Upper lobe of left lung (tissue), 6 donors: Measurements from ENCODE around the gene TPP2. TPM values are rescaled to one million over a fixed set of nuclear protein-coding genes. Genes with fewer than 3 reads are reported as not detected.

Experiments used
- ATAC-seq, 2 donors: fragments of 200-7000 bp; cut with Tn5 transposase; one replicate each; pipeline ENCODE4 v1.9.1; 2022; ENCODE audit warnings: mild to moderate bottlenecking in 2 of 2, moderate library complexity in 2 of 2; ENCODE audit not compliant: low FRiP score in 2 of 2
- DNase-seq, 2 donors: peaks; one replicate each; pipeline ENCODE4 v3.0.0-alpha.2; 2019 to 2020
- H3K27ac ChIP-seq, 4 donors: fragments of 200-600 bp; sonication (generic); one replicate each; pipeline ENCODE4 v1.5.1; 2016 to 2019
- H3K27me3 ChIP-seq, 4 donors: fragments of 200-600 bp; sonication (generic); one replicate each; pipeline ENCODE4 v1.5.1; 2017 to 2019
- H3K36me3 ChIP-seq, 4 donors: fragments of 200-600 bp; sonication (generic); one replicate each; pipeline ENCODE4 v1.5.1; 2016 to 2019
- H3K4me1 ChIP-seq, 4 donors: fragments of 200-600 bp; sonication (generic); one replicate each; pipeline ENCODE4 v1.5.1; 2018 to 2019
- H3K4me3 ChIP-seq, 4 donors: fragments of 200-600 bp; sonication (generic); one replicate each; pipeline ENCODE4 v1.5.1; 2017 to 2019; ENCODE audit warnings: mild to moderate bottlenecking in 2 of 4, moderate library complexity in 1 of 4
- H3K9me3 ChIP-seq, 4 donors: fragments of 200-600 bp; sonication (generic); one replicate each; pipeline ENCODE4 v1.5.1; 2018 to 2019
- EP300 ChIP-seq, 4 donors: sonication (generic); formaldehyde crosslinking; IDR thresholded peaks; one replicate each; pipeline ENCODE4 v1.5.1; 2017; ENCODE audit warnings: antibody characterized with exemption in 4 of 4, control low read depth in 2 of 4
- POLR2A ChIP-seq, 4 donors: fragments of 450-650 bp; IDR thresholded peaks; one replicate each; pipeline ENCODE4 v1.5.1; 2016 to 2017; ENCODE audit warnings: antibody characterized with exemption in 4 of 4, mild to moderate bottlenecking in 2 of 4
- POLR2AphosphoS5 ChIP-seq, 2 donors: sonication (generic); formaldehyde crosslinking; IDR thresholded peaks; one replicate each; pipeline ENCODE4 v1.5.1; 2017; ENCODE audit warnings: antibody characterized with exemption in 2 of 2
- WGBS, 2 donors: methylation state at CpG; one replicate each; pipeline ENCODE4 v1.1.5; 2017 to 2018; 5-methylcytosine and 5-hydroxymethylcytosine counted together
- total RNA-seq, 6 donors: library from RNA; depleted of rRNA in 4 of 6; stranded (reverse); fragments of >200 nt in 4 of 6; gene quantifications; one replicate each; pipeline versions ENCODE4 v1.1.0 to v1.2.1, GENCODE V29; 2016 to 2021
- TF ChIP-seq, protein P1 (sequence below), 6 experiments: fragments of 450-650 bp in 4 of 6; fragments of 200-600 bp in 2 of 6; sonication (generic) in 2 of 6; IDR thresholded peaks; one replicate each; pipeline ENCODE4 v1.5.1; 2016 to 2019; ENCODE audit warnings: antibody characterized with exemption in 6 of 6
- donor health status: DM: no; HTN: no; CAD: no; lungs with moderate emphysema.
- donor health status: DM: no; HTN: yes; CAD: no; lungs with severe emphysema.

Gene TPP2
- total RNA-seq, 6 donors from 2014 or later, result 30.8 to 69.1 (median 41.2) TPM

DNA sequence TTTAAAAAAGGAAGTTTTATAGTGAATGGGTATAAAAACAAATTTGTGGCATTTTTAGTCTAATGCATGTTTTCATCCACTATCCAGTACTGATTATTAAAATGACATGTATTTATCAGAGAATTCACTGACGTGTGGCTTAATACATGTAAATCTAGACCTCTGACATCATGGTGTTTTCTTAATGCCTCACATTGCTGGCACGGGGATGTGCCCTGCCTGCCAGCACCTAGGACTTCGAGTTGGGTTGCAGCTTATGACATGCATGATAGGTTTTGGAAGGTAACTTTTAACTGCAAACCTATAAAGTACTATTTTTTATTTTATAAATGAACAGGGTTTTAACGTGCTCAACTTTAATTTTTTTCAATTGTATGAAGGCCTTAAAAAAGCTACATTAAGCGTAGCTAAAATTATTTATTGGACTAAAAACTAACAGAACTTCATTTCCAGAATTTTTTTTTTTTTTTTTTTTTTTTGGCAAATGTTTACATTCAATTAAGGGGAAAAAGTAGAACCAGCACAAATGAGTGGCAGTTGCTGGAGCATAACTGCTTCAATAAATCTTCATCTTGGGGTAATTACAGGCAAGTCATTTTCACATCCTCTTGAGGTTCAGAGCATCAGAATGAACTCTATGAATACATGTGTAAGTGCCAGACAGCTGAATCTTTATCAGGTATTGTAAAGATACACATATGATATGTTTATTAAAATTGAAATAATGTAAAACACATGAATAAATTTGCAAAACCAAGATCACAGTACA, 81.7 kb downstream of the TPP2 start:
- H3K4me1 ChIP-seq, result peaks cover 0 to 8% (median 0%) of the 10 kb centered on the region in 4 donors
- no peak overlapping the region for H3K27ac ChIP-seq
- peaks cover 7 to 62% (median 31%) of the 10 kb centered on the region in 4 donors for H3K36me3 ChIP-seq
- no peak overlapping the region for H3K4me3 ChIP-seq
- ATAC-seq (no peak), DNase-seq (no peak)
- 93% methylated on average over 5 of the region's 5 CpGs for WGBS, 2 donors
- TF ChIP-seq POLR2AphosphoS5 (IDR thresholded peaks at IDR 0.05), result no peak
- TF ChIP-seq, protein P1, sequence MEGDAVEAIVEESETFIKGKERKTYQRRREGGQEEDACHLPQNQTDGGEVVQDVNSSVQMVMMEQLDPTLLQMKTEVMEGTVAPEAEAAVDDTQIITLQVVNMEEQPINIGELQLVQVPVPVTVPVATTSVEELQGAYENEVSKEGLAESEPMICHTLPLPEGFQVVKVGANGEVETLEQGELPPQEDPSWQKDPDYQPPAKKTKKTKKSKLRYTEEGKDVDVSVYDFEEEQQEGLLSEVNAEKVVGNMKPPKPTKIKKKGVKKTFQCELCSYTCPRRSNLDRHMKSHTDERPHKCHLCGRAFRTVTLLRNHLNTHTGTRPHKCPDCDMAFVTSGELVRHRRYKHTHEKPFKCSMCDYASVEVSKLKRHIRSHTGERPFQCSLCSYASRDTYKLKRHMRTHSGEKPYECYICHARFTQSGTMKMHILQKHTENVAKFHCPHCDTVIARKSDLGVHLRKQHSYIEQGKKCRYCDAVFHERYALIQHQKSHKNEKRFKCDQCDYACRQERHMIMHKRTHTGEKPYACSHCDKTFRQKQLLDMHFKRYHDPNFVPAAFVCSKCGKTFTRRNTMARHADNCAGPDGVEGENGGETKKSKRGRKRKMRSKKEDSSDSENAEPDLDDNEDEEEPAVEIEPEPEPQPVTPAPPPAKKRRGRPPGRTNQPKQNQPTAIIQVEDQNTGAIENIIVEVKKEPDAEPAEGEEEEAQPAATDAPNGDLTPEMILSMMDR (IDR thresholded peaks at IDR 0.05), result no peak
- TF ChIP-seq EP300 (IDR thresholded peaks at IDR 0.05), result no peak
- no peak for TF ChIP-seq POLR2A (IDR thresholded peaks at IDR 0.05)
- no peaks in the 10 kb centered on the region for H3K9me3 ChIP-seq
- H3K27me3 ChIP-seq, result no peaks in the 10 kb centered on the region

DNA sequence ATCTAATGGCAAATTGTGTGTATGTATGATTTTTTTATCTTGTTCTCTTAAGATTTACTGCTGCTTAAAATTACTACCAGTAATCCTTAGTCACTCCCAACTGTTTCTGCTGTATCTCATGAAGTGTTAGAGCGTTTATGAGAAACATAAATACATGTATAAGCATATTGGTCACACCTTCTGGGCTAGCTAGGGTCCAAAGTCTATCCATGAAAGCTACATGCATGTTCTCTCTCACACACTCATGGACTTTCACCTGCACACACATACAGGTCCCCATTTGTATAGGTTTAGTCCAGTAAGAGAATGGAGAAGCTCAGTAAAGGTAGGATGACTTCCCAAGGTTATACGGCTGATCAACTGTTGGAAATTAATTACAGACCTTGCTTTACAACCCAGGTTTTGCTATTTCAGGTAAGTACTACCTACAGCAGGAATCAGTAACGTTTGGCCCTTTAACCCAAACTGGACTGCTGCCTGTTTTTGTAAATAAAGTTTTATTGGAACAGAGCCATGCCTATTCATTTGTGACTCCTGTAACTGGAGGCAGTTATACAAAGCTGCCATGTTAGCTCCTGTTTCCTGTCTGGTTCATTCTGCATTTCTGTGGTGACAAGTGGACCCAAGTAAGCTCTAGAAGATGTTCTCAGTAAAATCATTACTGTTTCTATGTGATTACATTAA, 82.8 kb downstream of the TPP2 start:
- ATAC-seq, result no peak
- DNase-seq, result no peak
- Histone ChIP-seq H3K27ac (no peak overlapping the region), H3K27me3 (no peaks in the 10 kb centered on the region), H3K36me3 (peaks cover 7 to 55% (median 26%) of the 10 kb centered on the region in 4 donors), H3K9me3 (no peaks in the 10 kb centered on the region), H3K4me1 (peaks cover 0 to 8% (median 0%) of the 10 kb centered on the region in 4 donors), H3K4me3 (no peak overlapping the region)
- 90% methylated on average over 3 of the region's 3 CpGs for WGBS, 2 donors
- TF ChIP-seq EP300 (IDR thresholded peaks at IDR 0.05) (no peak), POLR2A (IDR thresholded peaks at IDR 0.05) (no peak)
- TF ChIP-seq, protein P1 (IDR thresholded peaks at IDR 0.05), result no peak

DNA sequence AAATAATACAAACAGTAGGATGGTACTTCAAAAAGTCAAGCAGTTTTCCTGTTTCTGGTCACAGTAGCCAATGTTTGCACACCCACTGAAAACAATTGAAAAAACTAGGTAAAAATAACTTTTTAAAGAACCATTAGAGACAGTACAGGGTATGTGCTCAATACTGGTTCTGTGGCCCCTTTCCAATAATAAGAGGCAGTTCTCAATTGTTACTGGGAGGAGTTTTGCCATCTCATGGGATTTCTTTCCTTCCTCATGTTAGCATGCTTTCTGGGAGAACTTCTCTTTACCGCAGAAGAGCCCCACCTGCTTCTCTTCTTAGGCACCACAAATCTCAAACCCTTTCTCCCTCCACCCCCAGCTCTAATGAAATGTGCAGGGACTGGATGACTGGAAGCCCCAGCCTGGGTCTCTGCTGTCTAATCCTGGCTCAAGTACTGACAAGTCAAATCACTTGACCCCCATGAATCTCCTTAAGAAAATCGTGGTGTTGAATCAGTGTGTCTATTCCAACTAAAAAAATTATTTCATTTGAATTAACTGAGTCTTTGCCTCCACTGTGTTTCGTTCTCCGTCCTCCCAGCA, 83.4 kb downstream of the TPP2 start:
- 74 to 76% methylated on average over 4 of the region's 4 CpGs for WGBS, 2 donors
- Histone ChIP-seq H3K36me3 (peaks cover 7 to 49% (median 20%) of the 10 kb centered on the region in 4 donors), H3K4me1 (peaks cover 0 to 8% (median 0%) of the 10 kb centered on the region in 4 donors), H3K27ac (peak overlapping the region in 1 of 4 donors; percentile 12), H3K27me3 (no peaks in the 10 kb centered on the region), H3K4me3 (no peak overlapping the region), H3K9me3 (no peaks in the 10 kb centered on the region)
- TF ChIP-seq POLR2AphosphoS5 (IDR thresholded peaks at IDR 0.05) (no peak), EP300 (IDR thresholded peaks at IDR 0.05) (no peak), POLR2A (IDR thresholded peaks at IDR 0.05) (no peak)
- TF ChIP-seq, protein P1 (IDR thresholded peaks at IDR 0.05), result no peak
- DNase-seq (no peak), ATAC-seq (no peak)

DNA sequence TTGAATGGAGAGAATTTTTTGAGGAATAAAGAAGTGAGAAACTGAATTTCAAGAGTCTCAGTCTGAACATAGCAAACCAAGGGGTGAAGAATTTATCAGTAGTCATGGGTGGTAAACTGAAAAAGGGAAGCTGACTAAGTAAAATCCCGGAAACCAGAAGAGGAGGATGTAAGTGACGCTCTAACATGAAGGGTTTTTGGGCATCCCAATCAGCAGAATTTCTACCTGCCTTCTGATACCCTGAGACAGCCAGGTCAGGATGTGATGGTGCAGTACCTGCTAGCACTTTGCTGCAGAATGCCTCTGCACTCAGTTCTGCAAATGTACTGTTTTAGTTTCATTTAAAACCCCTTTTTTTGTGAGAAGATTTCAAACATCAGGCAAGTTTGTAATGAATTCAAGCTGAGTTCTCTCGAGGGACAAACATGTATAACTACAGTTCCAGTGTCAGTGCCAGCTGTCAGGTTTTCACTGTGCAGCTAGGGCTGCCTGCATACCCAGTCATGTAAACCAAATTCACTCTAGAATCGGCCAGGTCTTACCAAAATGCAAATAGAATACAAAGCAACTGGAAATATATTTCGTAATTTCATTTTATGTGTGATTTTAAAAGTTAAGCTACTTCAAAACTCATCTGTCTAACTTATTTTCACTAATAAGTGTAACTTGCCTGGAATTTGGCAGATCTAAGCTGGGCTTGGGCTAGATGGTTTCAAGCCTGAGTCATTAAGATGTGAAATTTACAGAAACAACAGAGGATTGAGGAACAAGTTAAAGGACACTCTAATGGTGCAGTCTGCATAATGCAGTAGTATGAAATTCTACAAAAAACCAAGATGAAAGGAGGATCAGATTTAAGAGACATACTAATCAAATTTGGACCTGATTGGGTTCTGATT, 84.3 kb downstream of the TPP2 start:
- Histone ChIP-seq H3K9me3 (no peaks in the 10 kb centered on the region), H3K4me1 (peaks cover 0 to 8% (median 0%) of the 10 kb centered on the region in 4 donors), H3K27me3 (no peaks in the 10 kb centered on the region), H3K4me3 (no peak overlapping the region), H3K27ac (peak overlapping the region in 1 of 4 donors; percentile 12), H3K36me3 (peaks cover 7 to 40% (median 17%) of the 10 kb centered on the region in 4 donors)
- ATAC-seq, result peak; percentile 49 to 65
- TF ChIP-seq, protein P1 (IDR thresholded peaks at IDR 0.05), result no peak
- TF ChIP-seq POLR2A (IDR thresholded peaks at IDR 0.05) (no peak), POLR2AphosphoS5 (IDR thresholded peaks at IDR 0.05) (no peak), EP300 (IDR thresholded peaks at IDR 0.05) (no peak)
- no peak for DNase-seq
- 65 to 73% methylated on average over 5 of the region's 5 CpGs for WGBS, 2 donors
